Measurements from ENCODE around the gene TFCP2L1.

Gene TFCP2L1

DNA sequence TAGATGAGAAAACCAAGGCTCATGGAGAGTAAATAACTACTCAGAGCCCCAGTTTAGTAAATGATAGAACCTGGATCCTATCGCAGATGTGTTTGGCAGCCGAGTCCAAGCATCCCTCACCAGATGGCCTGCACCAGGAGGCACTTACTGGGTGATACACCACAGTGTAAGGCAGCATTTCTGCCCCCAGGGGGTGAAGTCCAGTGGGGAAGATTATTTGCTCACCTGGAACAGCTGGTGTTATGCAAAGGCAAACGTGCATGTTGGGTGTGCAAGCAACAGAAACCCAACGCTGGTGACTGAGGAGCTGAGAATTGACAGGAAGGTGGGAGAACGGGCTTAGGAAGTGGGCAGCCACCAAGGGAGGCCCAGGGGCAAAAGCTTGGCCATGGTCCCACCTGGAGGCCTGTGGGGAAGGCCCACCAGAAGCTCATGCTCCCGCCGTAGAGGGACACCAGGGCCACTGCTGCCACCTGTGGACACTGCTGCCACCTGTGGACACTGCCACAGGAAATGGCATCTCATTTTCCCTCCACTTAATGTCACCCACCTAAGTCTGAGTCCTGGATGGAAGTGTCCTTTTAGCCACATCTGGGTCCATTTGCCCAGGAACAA, 100.6 kb downstream of the TFCP2L1 start:
- TF ChIP-seq, protein P1, sequence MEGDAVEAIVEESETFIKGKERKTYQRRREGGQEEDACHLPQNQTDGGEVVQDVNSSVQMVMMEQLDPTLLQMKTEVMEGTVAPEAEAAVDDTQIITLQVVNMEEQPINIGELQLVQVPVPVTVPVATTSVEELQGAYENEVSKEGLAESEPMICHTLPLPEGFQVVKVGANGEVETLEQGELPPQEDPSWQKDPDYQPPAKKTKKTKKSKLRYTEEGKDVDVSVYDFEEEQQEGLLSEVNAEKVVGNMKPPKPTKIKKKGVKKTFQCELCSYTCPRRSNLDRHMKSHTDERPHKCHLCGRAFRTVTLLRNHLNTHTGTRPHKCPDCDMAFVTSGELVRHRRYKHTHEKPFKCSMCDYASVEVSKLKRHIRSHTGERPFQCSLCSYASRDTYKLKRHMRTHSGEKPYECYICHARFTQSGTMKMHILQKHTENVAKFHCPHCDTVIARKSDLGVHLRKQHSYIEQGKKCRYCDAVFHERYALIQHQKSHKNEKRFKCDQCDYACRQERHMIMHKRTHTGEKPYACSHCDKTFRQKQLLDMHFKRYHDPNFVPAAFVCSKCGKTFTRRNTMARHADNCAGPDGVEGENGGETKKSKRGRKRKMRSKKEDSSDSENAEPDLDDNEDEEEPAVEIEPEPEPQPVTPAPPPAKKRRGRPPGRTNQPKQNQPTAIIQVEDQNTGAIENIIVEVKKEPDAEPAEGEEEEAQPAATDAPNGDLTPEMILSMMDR (IDR thresholded peaks at IDR 0.05; ENCODE audit: low read depth, low read length) = no peak
- H3K4me3 ChIP-seq (ENCODE audit: low read depth, low read length) = no peak overlapping the region

DNA sequence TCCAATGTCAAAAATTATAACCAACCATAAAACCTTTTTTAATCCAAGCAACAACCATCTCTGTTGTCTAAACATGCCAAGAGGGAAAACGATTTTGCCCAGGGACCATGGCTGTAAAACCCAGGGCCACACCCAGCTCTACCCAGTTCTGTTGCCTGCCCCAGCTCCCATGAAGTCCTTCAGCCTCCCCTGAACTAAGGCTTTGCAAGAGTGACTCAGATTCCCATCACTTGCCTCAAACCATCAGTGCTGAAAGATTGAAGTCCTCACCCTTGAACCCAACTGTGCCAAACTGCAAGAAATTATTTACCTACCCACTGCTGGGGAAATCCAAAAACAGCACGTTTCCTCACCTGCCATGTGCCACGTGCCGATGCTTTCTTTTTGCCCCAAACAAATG, 102.5 kb downstream of the TFCP2L1 start:
- H3K4me3 ChIP-seq (ENCODE audit: low read depth, low read length) = no peak overlapping the region
- TF ChIP-seq, protein P1 (IDR thresholded peaks at IDR 0.05; ENCODE audit: low read depth, low read length) = no peak

DNA sequence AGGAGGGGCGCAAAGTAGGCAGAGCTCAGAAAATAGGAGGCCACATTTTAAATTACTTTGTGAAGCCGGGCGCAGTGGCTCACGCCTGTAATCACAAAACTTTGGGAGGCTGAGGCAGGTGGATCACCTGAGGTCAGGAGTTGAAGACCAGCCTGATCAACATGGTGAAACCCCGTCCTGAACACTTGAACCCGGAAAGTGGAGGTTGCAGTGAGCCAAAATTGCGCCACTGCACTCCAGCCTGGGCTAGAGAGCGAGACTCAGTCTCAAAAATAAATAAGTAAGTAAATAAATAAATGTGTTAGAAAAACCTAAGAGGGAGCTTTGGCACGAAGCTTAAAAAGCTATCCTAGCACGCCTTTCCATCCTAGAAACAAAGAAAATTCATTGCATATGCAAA, 105.5 kb downstream of the TFCP2L1 start:
- TF ChIP-seq, protein P1 (IDR thresholded peaks at IDR 0.05; ENCODE audit: low read depth, low read length) = no peak
- H3K4me3 ChIP-seq (ENCODE audit: low read depth, low read length) = no peak overlapping the region

DNA sequence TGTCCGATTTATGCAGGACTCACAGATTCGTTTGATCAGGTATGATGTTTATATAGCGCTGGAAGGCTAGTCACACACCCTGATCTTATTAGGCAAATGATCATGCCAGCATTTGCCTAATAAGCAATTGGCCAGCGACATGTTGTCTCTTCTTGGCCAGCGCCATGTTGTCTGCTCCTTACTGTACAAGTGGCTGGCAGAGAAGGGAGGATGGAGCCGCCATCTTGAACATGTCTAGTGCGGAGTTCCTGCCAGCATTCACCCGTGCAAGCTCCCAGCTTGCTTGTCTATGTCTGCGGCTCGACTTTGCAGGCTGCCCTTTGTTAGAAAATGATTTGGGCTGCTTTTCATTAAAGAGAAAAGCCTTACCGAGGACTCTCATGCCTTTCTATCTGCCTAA, 106.3 kb downstream of the TFCP2L1 start:
- H3K4me3 ChIP-seq (ENCODE audit: low read depth, low read length) = no peak overlapping the region
- TF ChIP-seq, protein P1 (IDR thresholded peaks at IDR 0.05; ENCODE audit: low read depth, low read length) = no peak

DNA sequence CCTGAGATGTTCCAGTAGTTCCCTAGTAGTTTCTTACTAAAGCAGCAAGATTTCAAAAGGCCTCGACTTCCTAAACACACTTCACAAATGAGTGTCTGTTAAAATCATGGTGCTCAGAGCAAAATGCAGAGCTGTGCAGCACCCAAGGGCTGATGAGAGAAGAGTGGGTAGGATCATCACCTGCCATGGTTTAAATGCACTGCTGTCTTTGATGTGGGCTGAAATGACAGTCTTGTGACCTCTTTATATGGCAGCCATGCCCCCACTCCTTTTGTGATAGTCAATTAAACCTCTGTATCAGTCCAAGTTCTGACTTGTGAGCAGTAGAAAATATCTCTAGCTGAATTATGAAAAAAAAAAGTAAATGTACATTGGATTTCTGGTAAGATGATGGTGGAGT, 107.1 kb downstream of the TFCP2L1 start:
- no peak overlapping the region for H3K4me3 ChIP-seq (ENCODE audit: low read depth, low read length)
- TF ChIP-seq, protein P1 (IDR thresholded peaks at IDR 0.05; ENCODE audit: low read depth, low read length) = no peak

DNA sequence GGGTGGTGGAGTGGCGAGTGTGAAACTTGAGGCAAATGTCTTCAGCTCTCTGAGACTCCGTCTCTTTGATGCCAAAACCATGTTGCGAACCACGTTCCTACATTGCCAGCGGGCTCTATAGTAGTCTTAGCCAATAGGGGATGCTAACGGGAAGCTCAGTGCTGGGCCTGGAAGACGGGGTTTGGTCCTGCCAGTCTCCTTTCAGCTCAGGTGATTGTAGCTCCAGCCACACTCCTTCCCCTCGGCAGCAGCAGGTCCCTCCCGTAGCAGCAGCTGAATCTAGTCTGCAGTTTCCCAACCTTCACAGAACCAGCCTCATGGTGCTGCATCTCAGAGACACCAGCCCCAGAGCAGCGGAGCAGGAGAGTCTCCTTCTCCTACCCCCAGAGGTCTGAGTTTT, 109.7 kb downstream of the TFCP2L1 start:
- TF ChIP-seq, protein P1 (IDR thresholded peaks at IDR 0.05; ENCODE audit: low read depth, low read length) = no peak
- H3K4me3 ChIP-seq (ENCODE audit: low read depth, low read length) = no peak overlapping the region

DNA sequence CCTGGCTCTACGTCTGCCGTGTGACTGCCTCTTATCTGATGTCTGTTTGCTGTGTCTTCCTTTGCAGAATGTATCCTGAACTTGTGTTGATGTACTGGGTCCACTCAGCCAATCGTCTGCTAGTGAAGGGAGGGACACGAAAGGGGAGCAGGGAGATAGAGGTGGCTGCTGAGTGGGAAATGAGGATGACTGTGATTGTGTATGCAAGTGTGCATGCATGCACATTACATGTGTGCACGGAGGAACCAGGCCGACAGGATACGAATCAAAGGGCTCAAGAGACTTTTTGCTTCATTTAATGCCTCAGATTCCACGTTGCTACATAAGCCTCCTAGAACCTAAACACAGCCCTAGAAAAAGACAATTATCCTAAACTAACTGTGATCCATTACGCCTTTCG, 111.2 kb downstream of the TFCP2L1 start:
- H3K4me3 ChIP-seq (ENCODE audit: low read depth, low read length) = no peak overlapping the region
- TF ChIP-seq, protein P1 (IDR thresholded peaks at IDR 0.05; ENCODE audit: low read depth, low read length) = no peak
